IMR-90 (cell line): ENCODE data around the gene FFAR3. TPM values are rescaled to one million over a fixed set of nuclear protein-coding genes. Genes with fewer than 3 reads are reported as not detected.

ENCODE experiments used
- ATAC-seq: fragments of 200-7000 bp; cut with Tn5 transposase; 2 replicates; pipeline ENCODE4 v1.9.1; 2020; ENCODE audit warnings: low read depth, mild to moderate bottlenecking, moderate library complexity
- BruUV-seq: library from RNA; stranded (reverse); fragments of 400-500 nt; replicated peaks from 2 replicates; lab custom pipeline; 2021; lab: Mats Ljungman, UMichigan
- CTCF ChIA-PET: fragments of 300-600 bp; formaldehyde crosslinking; extraction: SDS; loops from one replicate; lab custom pipeline; 2021; ENCODE audit warnings: antibody characterized with exemption; lab: Yijun Ruan, JAX
- POLR2A ChIA-PET: fragments of 300-600 bp; sonication (Branson Sonifier 250); formaldehyde crosslinking; loops from one replicate; lab custom pipeline; 2022; ENCODE audit warnings: antibody characterized with exemption; ENCODE audit not compliant: unreplicated experiment; lab: Charles Lee
- DNase-seq: peaks from one replicate; pipeline ENCODE4 v3.0.0; 2013
- H2AFZ ChIP-seq: replicated peaks from 2 replicates; pipeline ENCODE3; 2013; ENCODE audit warnings: low read length, mild to moderate bottlenecking; ENCODE audit not compliant: poor library complexity
- H2AK5ac ChIP-seq: 2 replicates; pipeline ENCODE4 v1.6.1; 2013; ENCODE audit warnings: low read depth, low read length, inconsistent platforms
- H2AK9ac ChIP-seq: replicated peaks from 2 replicates; pipeline ENCODE3; 2013; ENCODE audit warnings: mild to moderate bottlenecking, low read depth, low read length, moderate library complexity; ENCODE audit not compliant: poor library complexity
- H2BK120ac ChIP-seq: 2 replicates; pipeline ENCODE4 v1.6.1; 2013; ENCODE audit warnings: low read depth, low read length, inconsistent platforms
- H2BK15ac ChIP-seq: 3 replicates; pipeline ENCODE4 v1.6.1; 2013; ENCODE audit warnings: low read depth, low read length, inconsistent platforms
- H2BK20ac ChIP-seq: 2 replicates; pipeline ENCODE4 v1.6.1; 2013; ENCODE audit warnings: low read depth, mild to moderate bottlenecking, inconsistent platforms, low read length, moderate library complexity
- H2BK5ac ChIP-seq: 2 replicates; pipeline ENCODE4 v1.6.1; 2013; ENCODE audit warnings: mild to moderate bottlenecking, low read depth, low read length, inconsistent platforms; ENCODE audit not compliant: poor library complexity, severe bottlenecking
- H3K14ac ChIP-seq: replicated peaks from 2 replicates; pipeline ENCODE4 v1.6.1; 2013; ENCODE audit warnings: low read depth, low read length, inconsistent platforms
- H3K18ac ChIP-seq: 2 replicates; pipeline ENCODE4 v1.6.1; 2013; ENCODE audit warnings: low read depth, low read length, control low read depth
- H3K23ac ChIP-seq: 2 replicates; pipeline ENCODE4 v1.6.1; 2013; ENCODE audit warnings: low read depth, low read length, inconsistent platforms
- H3K27ac ChIP-seq: 2 replicates; pipeline ENCODE4 v1.5.1; 2013; ENCODE audit warnings: mild to moderate bottlenecking, control low read depth, low read length; ENCODE audit not compliant: insufficient read depth
- H3K27me3 ChIP-seq: 2 replicates; pipeline ENCODE4 v1.6.1; 2013; ENCODE audit warnings: low read length; ENCODE audit not compliant: control insufficient read depth, insufficient read depth
- H3K36me3 ChIP-seq: 2 replicates; pipeline ENCODE4 v1.6.1; 2013; ENCODE audit warnings: low read length, mixed read lengths; ENCODE audit not compliant: control insufficient read depth, insufficient read depth
- H3K4ac ChIP-seq: 2 replicates; pipeline ENCODE4 v1.6.1; 2013; ENCODE audit warnings: low read depth, low read length, inconsistent platforms
- H3K4me1 ChIP-seq: 2 replicates; pipeline ENCODE4 v1.6.1; 2013; ENCODE audit warnings: low read length, mixed read lengths; ENCODE audit not compliant: control insufficient read depth, insufficient read depth
- H3K4me2 ChIP-seq: 2 replicates; pipeline ENCODE4 v1.6.1; 2013; ENCODE audit warnings: low read depth, mild to moderate bottlenecking, control low read depth, low read length, moderate library complexity
- H3K4me3 ChIP-seq: 2 replicates; pipeline ENCODE4 v1.5.1; 2013; ENCODE audit warnings: low read depth, mild to moderate bottlenecking, control low read depth, low read length, moderate library complexity; ENCODE audit not compliant: insufficient read depth
- H3K56ac ChIP-seq: 2 replicates; pipeline ENCODE4 v1.6.1; 2013; ENCODE audit warnings: low read length, inconsistent platforms; ENCODE audit not compliant: insufficient read depth; ENCODE audit errors: extremely low read depth
- H3K79me1 ChIP-seq, 2 experiments: 2 replicates each; pipeline ENCODE4 v1.6.1; 2013; ENCODE audit warnings: low read length in 2 of 2, inconsistent platforms in 1 of 2, low read depth in 1 of 2
- H3K9ac ChIP-seq: 2 replicates; pipeline ENCODE4 v1.6.1; 2013; ENCODE audit warnings: low read depth, low read length, control low read depth
- H3K9me1 ChIP-seq: 2 replicates; pipeline ENCODE4 v1.6.1; 2013; ENCODE audit warnings: low read length, inconsistent platforms; ENCODE audit not compliant: insufficient read depth
- H3K9me3 ChIP-seq: 2 replicates; pipeline ENCODE4 v1.6.1; 2013; ENCODE audit warnings: low read length; ENCODE audit not compliant: control insufficient read depth, insufficient read depth
- H4K20me1 ChIP-seq: 2 replicates; pipeline ENCODE4 v1.6.1; 2013; ENCODE audit warnings: low read length, inconsistent platforms; ENCODE audit not compliant: insufficient read depth
- H4K5ac ChIP-seq: 2 replicates; pipeline ENCODE4 v1.6.1; 2013; ENCODE audit warnings: mild to moderate bottlenecking, low read depth, low read length, control low read depth
- H4K8ac ChIP-seq, 2 experiments: 2 replicates each; pipeline ENCODE4 v1.6.1; 2013; ENCODE audit warnings: low read depth in 2 of 2, low read length in 2 of 2, control low read depth in 1 of 2, inconsistent platforms in 1 of 2
- H4K91ac ChIP-seq: 2 replicates; pipeline ENCODE4 v1.6.1; 2013; ENCODE audit warnings: low read depth, low read length, inconsistent platforms; ENCODE audit not compliant: insufficient read depth
- BHLHE40 ChIP-seq: fragments of 150-350 bp; IDR thresholded peaks from 2 replicates; pipeline ENCODE4 v1.6.1; 2016; ENCODE audit warnings: mild to moderate bottlenecking, low read depth, low read length
- POLR2A ChIP-seq: IDR thresholded peaks from 2 replicates; pipeline ENCODE4 v1.6.1; 2012; ENCODE audit warnings: mild to moderate bottlenecking, low read depth, low read length
- RAD21 ChIP-seq: IDR thresholded peaks from 2 replicates; pipeline ENCODE4 v1.6.1; 2012; ENCODE audit warnings: low read length, improper control_type of control experiment
- RFX5 ChIP-seq: IDR thresholded peaks from 2 replicates; pipeline ENCODE4 v1.8.0; 2012; ENCODE audit warnings: low read depth, mild to moderate bottlenecking, low read length, moderate library complexity
- WGBS, 2 experiments: methylation state at CpG; one replicate each; pipeline versions ENCODE4 v1.1.5 to v1.1.7; 2013; ENCODE audit warnings: missing lambda C conversion rate in 2 of 2; ENCODE audit not compliant: insufficient read length in 1 of 2; ENCODE audit errors: extremely low coverage in 2 of 2; 5-methylcytosine and 5-hydroxymethylcytosine counted together
- dilution Hi-C: fragments of 300-500 bp; cut with HindIII; formaldehyde crosslinking; loops from one replicate; pipeline ENCODE4 v1.14.3; 2018; ENCODE audit warnings: low sequenced_read_pairs; ENCODE audit not compliant: unreplicated experiment
- in situ Hi-C: fragments of 300-500 bp; cut with MboI; formaldehyde crosslinking; loops from 3 replicates; pipeline ENCODE4 v1.14.3; 2019; ENCODE audit warnings: low sequenced_read_pairs, inconsistent platforms, mixed read lengths
- intact Hi-C: fragments of 100-400 bp; cut with micrococcal nuclease; formaldehyde crosslinking; loops from 2 replicates; pipeline ENCODE4 v1.10.0; 2022
- polyA plus RNA-seq, 3 experiments: library from polyadenylated mRNA; depleted of rRNA; stranded (reverse); fragments of >200 nt; gene quantifications; 2 replicates each; pipeline ENCODE4 v1.2.3, GENCODE V29; 2012; ENCODE audit warnings: low replicate concordance in 1 of 3
- total RNA-seq: library from RNA; depleted of rRNA; stranded (reverse); fragments of >200 nt; gene quantifications from 2 replicates; pipeline ENCODE4 v1.2.3, GENCODE V29; 2012
- TF ChIP-seq, protein P1 (sequence below): fragments of 150-350 bp; IDR thresholded peaks from 2 replicates; pipeline ENCODE4 v1.6.1; 2016; ENCODE audit warnings: low read depth, mild to moderate bottlenecking, low read length, moderate library complexity, borderline replicate concordance

Gene FFAR3
- total and polyA plus RNA-seq, 2 of the 4 experiments (the other 2 are of a cell fraction): not detected

DNA sequence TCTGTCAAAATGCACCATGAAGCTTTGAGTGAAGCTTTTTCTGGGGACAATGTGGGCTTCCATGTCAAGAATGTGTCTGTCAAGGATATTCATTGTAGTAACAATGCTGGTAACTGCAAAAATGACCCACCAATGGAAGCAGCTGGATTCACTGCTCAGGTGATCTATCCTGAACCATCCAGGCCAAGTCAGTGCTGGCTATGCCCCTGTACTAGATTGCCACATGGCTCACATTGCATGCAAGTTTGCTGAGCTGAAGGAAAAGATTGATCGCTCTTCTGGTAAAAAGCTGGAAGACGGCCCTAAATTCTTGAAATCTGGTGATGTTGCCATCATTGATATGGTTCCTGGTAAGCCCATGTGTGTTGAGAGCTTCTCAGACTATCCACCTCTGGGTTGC, 25.3 kb downstream of the FFAR3 start:
- Histone ChIP-seq H2BK120ac (no peak overlapping the region), H3K36me3 (no peaks in the 10 kb centered on the region), H3K23ac (no peak overlapping the region), H4K91ac (no peak overlapping the region), H3K79me1 (no peaks in the 10 kb centered on the region), H2BK20ac (no peak overlapping the region), H3K27me3 (peaks cover 4% of the 10 kb centered on the region), H4K5ac (no peak overlapping the region), H2AFZ (no peak overlapping the region), H4K20me1 (no peaks in the 10 kb centered on the region), H3K27ac (no peak overlapping the region), H3K4me1 (no peaks in the 10 kb centered on the region), H2AK5ac (no peak overlapping the region), H3K9me1 (no peaks in the 10 kb centered on the region), H2BK15ac (no peak overlapping the region), H3K14ac (no peak overlapping the region), H3K9ac (no peak overlapping the region), H3K4ac (no peak overlapping the region), H4K8ac (no peak overlapping the region), H3K9me3 (peaks cover 3% of the 10 kb centered on the region), H3K4me2 (no peak overlapping the region), H2BK5ac (no peak overlapping the region), H3K56ac (no peak overlapping the region), H2AK9ac (no peak overlapping the region), H3K4me3 (no peak overlapping the region), H3K18ac (no peak overlapping the region)
- no peak for DNase-seq
- in situ Hi-C loops: no loop called here
- no peak for ATAC-seq
- BruUV-seq: no TSS peak
- ChIA-PET POLR2A (no interaction called here), CTCF (no interaction called here)
- TF ChIP-seq, protein P1, sequence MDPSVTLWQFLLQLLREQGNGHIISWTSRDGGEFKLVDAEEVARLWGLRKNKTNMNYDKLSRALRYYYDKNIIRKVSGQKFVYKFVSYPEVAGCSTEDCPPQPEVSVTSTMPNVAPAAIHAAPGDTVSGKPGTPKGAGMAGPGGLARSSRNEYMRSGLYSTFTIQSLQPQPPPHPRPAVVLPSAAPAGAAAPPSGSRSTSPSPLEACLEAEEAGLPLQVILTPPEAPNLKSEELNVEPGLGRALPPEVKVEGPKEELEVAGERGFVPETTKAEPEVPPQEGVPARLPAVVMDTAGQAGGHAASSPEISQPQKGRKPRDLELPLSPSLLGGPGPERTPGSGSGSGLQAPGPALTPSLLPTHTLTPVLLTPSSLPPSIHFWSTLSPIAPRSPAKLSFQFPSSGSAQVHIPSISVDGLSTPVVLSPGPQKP: no peak
- TF ChIP-seq POLR2A (no peak), RAD21 (no peak), BHLHE40 (no peak), RFX5 (no peak)
- intact Hi-C loops: no loop called here
- WGBS, 2 experiments: 66% methylated on average over 2 of the region's 2 CpGs; no CpG with 5 or more reads in 1 of the 2 experiments
- dilution Hi-C loops: no loop called here
